ENCODE measurements around the gene RASEF.
"Not testable (repeated sequence)": the region's sequence is repeated elsewhere in the genome, so short reads cannot be mapped to it uniquely, and the experiment has no call there.

Gene RASEF

GRCh38 chr9:82970359-82970758 lies 92.6 kb downstream of the RASEF start:
- no peak for DNase-seq (ENCODE audit: low spot score)

DNA sequence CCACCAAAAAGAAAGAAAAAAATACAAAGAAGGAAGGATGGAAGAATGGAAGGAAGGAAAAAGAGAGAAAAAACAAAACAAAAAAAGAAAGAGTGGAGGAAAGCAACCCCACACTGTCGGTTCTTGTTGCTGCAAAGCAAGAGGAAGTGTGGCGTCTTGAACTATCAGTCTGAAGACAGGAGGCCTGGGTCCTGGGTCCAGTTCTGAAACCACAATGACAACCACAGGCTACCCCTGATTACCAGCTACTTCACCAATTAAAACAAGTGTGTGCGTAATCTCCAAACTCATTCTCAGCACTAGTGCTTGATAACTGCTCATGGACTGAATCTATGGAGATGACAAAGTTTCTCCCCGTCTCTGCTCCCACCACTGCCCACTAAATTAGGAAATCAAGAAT lies 93.7 kb downstream of the RASEF start:
- DNase-seq (ENCODE audit: low spot score), result no peak

DNA sequence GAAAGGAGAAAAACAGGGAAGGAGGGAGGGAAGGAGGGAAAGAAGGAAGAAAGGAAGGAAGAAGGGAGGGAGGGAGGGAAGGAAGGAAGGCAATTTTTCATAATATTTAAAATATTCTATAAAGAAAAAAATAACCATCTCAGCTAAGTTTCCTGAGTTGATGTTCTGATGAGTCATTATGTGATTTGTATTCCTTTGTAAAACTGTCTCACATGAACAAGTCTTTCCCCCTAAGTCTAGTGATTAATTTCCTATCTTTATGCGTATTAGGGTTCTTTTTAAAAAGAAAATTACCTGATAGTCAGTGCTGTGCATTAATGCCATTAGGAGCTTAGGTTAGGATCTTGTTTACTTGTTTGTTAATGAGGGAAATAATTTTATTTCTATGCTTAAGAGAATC lies 94.1 kb downstream of the RASEF start:
- DNase-seq (ENCODE audit: low spot score), result no peak

DNA sequence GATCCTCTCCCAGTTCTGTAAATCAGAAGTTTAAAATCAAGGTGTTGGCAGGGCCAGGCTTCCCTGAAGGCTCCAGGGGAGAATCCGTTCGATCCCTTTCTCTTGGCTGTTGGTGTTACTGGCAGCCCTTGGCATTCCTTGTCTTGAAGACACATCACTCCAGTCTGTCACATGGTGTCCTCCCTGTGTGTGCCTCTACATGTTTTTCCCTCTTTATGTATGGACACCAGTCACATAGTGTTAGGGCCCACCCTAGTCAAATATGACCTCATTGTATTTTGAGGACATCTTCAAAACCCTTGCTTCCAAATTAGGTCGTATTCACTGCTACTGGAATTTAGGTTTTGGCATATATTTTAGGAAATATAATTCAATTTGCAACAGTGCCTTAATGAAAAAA lies 94.6 kb downstream of the RASEF start:
- no peak for DNase-seq (ENCODE audit: low spot score)

- peak; percentile 75 for DNase-seq (ENCODE audit: low spot score)
Measured at GRCh38 chr9:82961504-82962125, 101.3 kb downstream of the RASEF start.

- no peak for DNase-seq (ENCODE audit: low spot score)
Measured at GRCh38 chr9:82957529-82958379, 105.2 kb downstream of the RASEF start.

- no peak for DNase-seq (ENCODE audit: low spot score)
Measured at GRCh38 chr9:82949203-82949602, 113.7 kb downstream of the RASEF start.

- no peak for DNase-seq (ENCODE audit: low spot score)
Measured at GRCh38 chr9:82940376-82940775, 122.6 kb downstream of the RASEF start.

GRCh38 chr9:82939451-82939850 lies 123.5 kb downstream of the RASEF start:
- DNase-seq (ENCODE audit: low spot score), result no peak

- no peak for DNase-seq (ENCODE audit: low spot score)
Measured at GRCh38 chr9:82938426-82939218, 124.3 kb downstream of the RASEF start.

- not testable (repeated sequence) for DNase-seq (ENCODE audit: low spot score)
Measured at GRCh38 chr9:82936561-82936960, 126.4 kb downstream of the RASEF start.

DNA sequence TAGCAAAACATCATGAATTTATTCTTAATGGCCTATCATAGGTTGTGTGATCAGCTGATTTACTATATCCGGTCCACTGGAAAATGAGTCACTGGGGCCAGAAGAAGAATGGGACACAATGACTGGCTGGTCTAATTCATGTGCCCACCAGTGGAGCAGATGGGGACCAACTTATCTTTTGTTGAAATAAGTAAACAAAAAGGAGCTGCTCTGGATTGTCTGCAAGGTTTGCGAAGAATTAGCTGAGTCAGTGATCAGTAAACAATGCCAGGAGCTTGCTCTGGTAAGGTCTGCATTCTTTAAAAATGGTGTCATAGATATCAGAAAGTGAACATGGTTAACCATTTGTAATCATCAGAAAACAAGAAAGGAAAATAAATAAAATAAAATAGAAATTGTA lies 128.0 kb downstream of the RASEF start:
- no peak for DNase-seq (ENCODE audit: low spot score)

DNA sequence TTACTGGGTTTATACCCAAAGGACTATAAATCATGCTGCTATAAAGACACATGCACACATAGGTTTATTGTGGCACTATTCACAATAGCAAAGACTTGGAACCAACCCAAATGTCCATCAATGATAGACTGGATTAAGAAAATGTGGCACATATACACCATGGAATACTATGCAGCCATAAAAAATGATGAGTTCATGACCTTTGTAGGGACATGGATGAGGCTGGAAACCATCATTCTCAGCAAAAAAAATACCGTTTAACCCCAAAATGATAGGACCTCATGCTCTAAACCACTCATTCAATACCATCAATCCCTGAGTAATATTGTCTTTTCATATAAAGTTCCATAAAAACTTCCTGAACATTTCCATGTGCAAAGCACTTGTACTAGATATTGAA lies 128.9 kb downstream of the RASEF start:
- not testable (repeated sequence) for DNase-seq (ENCODE audit: low spot score)

- DNase-seq (ENCODE audit: low spot score), result no peak
Measured at GRCh38 chr9:82930116-82930515, 132.8 kb downstream of the RASEF start.
